ENCODE results near the gene WNT8A. TPM values are rescaled to one million over a fixed set of nuclear protein-coding genes. Genes with fewer than 3 reads are reported as not detected.
"Not testable (repeated sequence)": the region's sequence is repeated elsewhere in the genome, so short reads cannot be mapped to it uniquely, and the experiment has no call there.

The WNT8A gene
- total RNA-seq, 4 donors from 2014 or later = not detected

DNA sequence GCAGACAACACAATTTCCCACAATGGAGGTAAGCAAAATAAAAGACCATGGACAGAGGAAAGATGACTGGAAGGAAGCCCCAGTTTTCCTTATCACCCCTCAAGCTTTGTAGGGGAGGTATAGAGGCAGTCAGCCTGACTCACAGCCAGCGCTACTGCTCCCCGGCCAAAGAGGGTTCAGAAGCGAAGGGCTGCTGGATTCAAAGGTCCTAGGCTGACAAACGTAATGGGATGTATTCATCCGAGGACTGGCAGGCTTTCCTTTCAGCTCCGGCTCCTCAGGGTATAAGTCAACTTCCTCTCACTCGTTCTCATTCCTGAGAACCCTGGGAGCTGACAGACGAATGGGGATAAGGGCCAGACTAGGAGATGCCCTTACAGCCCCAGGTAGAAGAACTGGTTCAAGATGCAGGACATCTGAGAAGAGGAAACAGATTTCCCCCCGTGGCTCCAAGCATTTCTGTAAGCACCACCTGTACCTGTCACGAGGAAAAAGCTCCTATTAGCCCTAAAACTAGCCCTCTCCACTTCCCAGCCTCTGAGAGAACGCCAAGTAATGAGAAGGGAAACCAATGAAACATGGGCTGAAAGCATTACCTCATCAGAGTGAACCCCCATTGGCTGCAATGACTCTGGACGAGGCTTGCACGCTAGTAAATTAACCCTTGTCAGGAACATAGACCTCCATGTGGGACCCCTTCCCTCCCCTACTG, 28.8 kb upstream of the WNT8A start:
- H3K27ac ChIP-seq = no peak overlapping the region
- 37% methylated on average over 11 of the region's 13 CpGs for WGBS
- no peaks in the 10 kb centered on the region for H3K4me1 ChIP-seq
- no peak for DNase-seq (ENCODE audit: low spot score in 2 of 2)
- no peaks in the 10 kb centered on the region for H3K36me3 ChIP-seq
- no peak for TF ChIP-seq EP300 (IDR thresholded peaks at IDR 0.05)
- TF ChIP-seq, protein P1, sequence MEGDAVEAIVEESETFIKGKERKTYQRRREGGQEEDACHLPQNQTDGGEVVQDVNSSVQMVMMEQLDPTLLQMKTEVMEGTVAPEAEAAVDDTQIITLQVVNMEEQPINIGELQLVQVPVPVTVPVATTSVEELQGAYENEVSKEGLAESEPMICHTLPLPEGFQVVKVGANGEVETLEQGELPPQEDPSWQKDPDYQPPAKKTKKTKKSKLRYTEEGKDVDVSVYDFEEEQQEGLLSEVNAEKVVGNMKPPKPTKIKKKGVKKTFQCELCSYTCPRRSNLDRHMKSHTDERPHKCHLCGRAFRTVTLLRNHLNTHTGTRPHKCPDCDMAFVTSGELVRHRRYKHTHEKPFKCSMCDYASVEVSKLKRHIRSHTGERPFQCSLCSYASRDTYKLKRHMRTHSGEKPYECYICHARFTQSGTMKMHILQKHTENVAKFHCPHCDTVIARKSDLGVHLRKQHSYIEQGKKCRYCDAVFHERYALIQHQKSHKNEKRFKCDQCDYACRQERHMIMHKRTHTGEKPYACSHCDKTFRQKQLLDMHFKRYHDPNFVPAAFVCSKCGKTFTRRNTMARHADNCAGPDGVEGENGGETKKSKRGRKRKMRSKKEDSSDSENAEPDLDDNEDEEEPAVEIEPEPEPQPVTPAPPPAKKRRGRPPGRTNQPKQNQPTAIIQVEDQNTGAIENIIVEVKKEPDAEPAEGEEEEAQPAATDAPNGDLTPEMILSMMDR (IDR thresholded peaks at IDR 0.05) = no peak
- no peak for TF ChIP-seq POLR2AphosphoS5 (IDR thresholded peaks at IDR 0.05)
- TF ChIP-seq POLR2A (IDR thresholded peaks at IDR 0.05) = no peak
- H3K4me3 ChIP-seq = no peak overlapping the region
- no peaks in the 10 kb centered on the region for H3K9me3 ChIP-seq
- H3K27me3 ChIP-seq = no peaks in the 10 kb centered on the region

DNA sequence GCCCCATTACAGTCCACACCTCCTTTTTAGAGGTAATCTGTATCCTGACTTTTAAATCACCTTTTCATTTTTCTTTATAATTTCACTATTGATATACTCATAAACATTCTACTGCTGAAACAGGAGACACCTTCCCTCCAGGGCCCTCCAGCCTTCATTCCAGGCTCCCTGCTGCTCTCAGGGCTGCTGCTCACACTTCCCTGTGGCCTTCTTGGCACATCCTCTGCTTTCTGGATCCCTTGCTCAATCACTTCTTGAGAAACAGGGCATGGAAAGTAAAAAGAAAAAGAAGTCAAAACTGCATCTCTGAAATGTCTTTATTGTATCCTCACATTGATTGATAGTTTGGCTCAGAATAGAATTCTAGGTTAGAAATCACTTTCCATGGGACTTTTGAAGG, 19.3 kb upstream of the WNT8A start:
- Histone ChIP-seq H3K4me1 (no peaks in the 10 kb centered on the region), H3K9me3 (no peaks in the 10 kb centered on the region), H3K4me3 (no peak overlapping the region), H3K36me3 (no peaks in the 10 kb centered on the region), H3K27me3 (no peaks in the 10 kb centered on the region), H3K27ac (no peak overlapping the region)
- DNase-seq (ENCODE audit: low spot score in 2 of 2) = no peak
- no peak for TF ChIP-seq EP300 (IDR thresholded peaks at IDR 0.05)
- TF ChIP-seq, protein P1 (IDR thresholded peaks at IDR 0.05) = no peak
- TF ChIP-seq POLR2A (IDR thresholded peaks at IDR 0.05) = no peak
- no peak for TF ChIP-seq POLR2AphosphoS5 (IDR thresholded peaks at IDR 0.05)

DNA sequence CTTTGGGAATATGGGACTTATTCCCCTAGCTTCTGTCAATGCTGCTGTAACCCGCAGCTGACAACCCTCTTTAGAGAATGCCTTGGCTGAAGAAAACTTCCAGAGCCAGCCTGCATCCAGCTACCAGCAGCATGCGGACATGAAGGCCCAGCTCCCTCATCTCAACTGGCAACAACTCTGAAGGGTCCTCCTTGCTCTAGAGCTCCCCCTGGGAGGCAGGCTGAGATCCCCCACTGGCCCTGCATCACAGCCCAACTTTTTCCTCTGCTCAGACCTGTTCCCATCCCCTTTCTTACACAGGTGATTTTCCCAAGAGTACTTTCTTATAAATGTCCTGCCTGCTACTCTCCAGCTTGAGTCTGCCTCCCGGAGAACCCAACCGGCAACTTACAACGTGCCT, 18.7 kb upstream of the WNT8A start:
- Histone ChIP-seq H3K36me3 (no peaks in the 10 kb centered on the region), H3K9me3 (no peaks in the 10 kb centered on the region), H3K27ac (no peak overlapping the region), H3K4me1 (no peaks in the 10 kb centered on the region), H3K27me3 (no peaks in the 10 kb centered on the region), H3K4me3 (no peak overlapping the region)
- no peak for DNase-seq (ENCODE audit: low spot score in 2 of 2)
- 76% methylated on average over 5 of the region's 5 CpGs for WGBS
- TF ChIP-seq POLR2AphosphoS5 (IDR thresholded peaks at IDR 0.05) (no peak), POLR2A (IDR thresholded peaks at IDR 0.05) (no peak), EP300 (IDR thresholded peaks at IDR 0.05) (no peak)
- TF ChIP-seq, protein P1 (IDR thresholded peaks at IDR 0.05) = no peak

DNA sequence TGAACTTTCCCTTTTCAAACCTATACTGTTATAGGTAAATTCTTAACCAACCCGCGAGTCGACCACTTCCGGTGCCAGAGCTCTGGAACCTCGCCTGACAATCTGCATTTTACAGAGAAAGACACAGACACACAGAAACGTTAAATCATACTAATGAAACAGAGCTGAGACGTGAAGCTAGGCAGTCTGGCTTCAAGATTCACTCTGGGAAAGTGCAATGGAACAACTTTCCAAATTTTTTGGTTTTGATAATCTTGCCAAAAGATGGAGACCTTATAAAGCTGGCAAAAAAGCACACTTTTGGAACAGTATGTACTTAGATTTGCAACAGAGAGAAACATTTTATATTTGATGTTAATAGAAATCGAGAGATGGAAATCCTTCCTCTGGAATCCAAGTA, 15.9 kb upstream of the WNT8A start:
- 85% methylated on average over 8 of the region's 8 CpGs for WGBS
- TF ChIP-seq POLR2A (IDR thresholded peaks at IDR 0.05) (no peak), POLR2AphosphoS5 (IDR thresholded peaks at IDR 0.05) (no peak), EP300 (IDR thresholded peaks at IDR 0.05) (no peak)
- TF ChIP-seq, protein P1 (IDR thresholded peaks at IDR 0.05) = no peak
- no peak for DNase-seq (ENCODE audit: low spot score in 2 of 2)

DNA sequence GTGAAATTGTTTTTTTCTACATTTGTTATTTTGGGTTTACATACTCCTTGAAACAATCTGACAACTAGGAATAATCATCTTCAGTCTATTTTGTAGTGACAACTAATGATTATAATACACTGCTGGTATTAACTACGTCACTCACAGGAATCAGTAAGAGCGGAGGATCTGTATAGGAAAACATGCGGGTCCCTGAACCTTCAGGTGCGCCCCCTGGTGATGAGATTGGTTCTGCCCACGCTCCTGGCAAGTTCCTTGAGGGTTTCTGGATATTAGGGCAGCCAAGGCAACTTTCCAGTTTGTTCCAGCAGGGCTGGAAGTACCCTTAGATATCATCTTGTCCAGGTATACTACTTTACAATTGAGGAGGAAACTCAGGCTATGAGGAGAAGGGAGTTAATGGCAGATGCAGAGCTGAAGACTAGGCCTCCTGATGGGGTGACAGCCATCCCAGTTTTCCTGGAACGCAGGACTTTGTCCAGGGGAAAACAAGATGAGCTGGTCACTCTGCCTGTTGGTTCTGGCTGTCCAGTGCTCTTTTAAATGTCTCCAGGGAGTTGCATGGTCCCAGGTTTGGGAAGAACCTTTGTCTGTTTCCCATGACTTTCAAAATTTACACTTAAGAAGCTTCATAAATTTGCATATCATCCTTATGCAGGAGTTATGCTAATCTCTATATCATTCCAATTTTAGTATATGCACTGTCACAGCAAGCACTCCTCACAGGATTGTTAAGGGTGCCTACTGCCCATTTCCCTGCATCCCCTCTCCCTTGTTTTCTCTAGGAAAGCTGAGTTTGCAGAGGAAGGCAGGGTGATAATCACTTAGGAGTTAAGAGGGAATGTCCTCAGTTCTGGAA, 14.9 kb upstream of the WNT8A start:
- Histone ChIP-seq H3K9me3 (no peaks in the 10 kb centered on the region), H3K27ac (no peak overlapping the region), H3K36me3 (no peaks in the 10 kb centered on the region), H3K4me1 (no peaks in the 10 kb centered on the region), H3K27me3 (no peaks in the 10 kb centered on the region), H3K4me3 (no peak overlapping the region)
- TF ChIP-seq POLR2A (IDR thresholded peaks at IDR 0.05) (no peak), EP300 (IDR thresholded peaks at IDR 0.05) (no peak), POLR2AphosphoS5 (IDR thresholded peaks at IDR 0.05) (no peak)
- TF ChIP-seq, protein P1 (IDR thresholded peaks at IDR 0.05) = peak in 1 of 2 donors; percentile 60
- peak; percentile 75 to 82 for DNase-seq (ENCODE audit: low spot score in 2 of 2)
- 12% methylated on average over 6 of the region's 6 CpGs for WGBS

More for the DNA sequence above, 15.9 kb upstream of the WNT8A start:
- Histone ChIP-seq H3K27ac (no peak overlapping the region), H3K36me3 (no peaks in the 10 kb centered on the region), H3K4me1 (no peaks in the 10 kb centered on the region), H3K9me3 (no peaks in the 10 kb centered on the region), H3K27me3 (no peaks in the 10 kb centered on the region), H3K4me3 (no peak overlapping the region)

DNA sequence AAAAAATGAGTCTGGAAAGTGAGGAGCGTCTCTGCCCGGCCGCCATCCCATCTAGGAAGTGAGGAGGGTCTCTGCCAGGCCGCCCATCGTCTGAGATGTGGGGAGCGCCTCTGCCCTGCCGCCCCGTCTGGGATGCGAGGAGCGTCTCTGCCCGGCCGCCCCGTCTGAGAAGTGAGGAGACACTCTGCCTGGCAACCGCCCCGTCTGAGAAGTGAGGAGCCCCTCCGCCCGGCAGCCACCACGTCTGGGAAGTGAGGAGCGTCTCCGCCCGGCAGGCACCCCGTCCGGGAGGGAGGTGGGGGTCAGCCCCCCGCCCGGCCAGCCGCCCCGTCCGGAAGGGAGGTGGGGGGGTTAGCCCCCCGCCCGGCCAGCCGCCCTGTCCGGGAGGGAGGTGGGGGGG, 13.8 kb upstream of the WNT8A start:
- not testable (repeated sequence) for H3K4me1 ChIP-seq; H3K9me3 ChIP-seq; H3K27ac ChIP-seq; DNase-seq (ENCODE audit: low spot score in 2 of 2); H3K27me3 ChIP-seq; H3K36me3 ChIP-seq; H3K4me3 ChIP-seq
- WGBS = no CpG with 5 or more reads among the region's 32 CpGs

Measured in suprapubic skin (tissue), 4 donors.